ENCODE results near the gene EHHADH. TPM values are rescaled to one million over a fixed set of nuclear protein-coding genes. Genes with fewer than 3 reads are reported as not detected.
"Not testable (repeated sequence)": the region's sequence is repeated elsewhere in the genome, so short reads cannot be mapped to it uniquely, and the experiment has no call there.

The EHHADH gene
- polyA plus RNA-seq, 6 donors from 2014 or later = 0.34 to 1.2 (median 0.44) TPM; not detected in 2

- Mint-ChIP-seq H3K27me3 (peaks cover 53 to 60% (median 55%) of the 10 kb centered on the region in 3 donors), H3K27ac (no peak overlapping the region), H3K4me1 (no peaks in the 10 kb centered on the region), H3K4me3 (no peak overlapping the region), H3K36me3 (peaks cover 0 to 6% of the 10 kb centered on the region in 2 donors), H3K9me3 (peaks cover 0 to 19% (median 5%) of the 10 kb centered on the region in 7 donors)
- ATAC-seq (ENCODE audit: low read depth in 2 of 2) (no peak), DNase-seq (no peak)
These were observed 16.6 kb upstream of the EHHADH start for GRCh38 chr3:185270262-185270955.

GRCh38 chr3:185268194-185268962 lies 14.5 kb upstream of the EHHADH start:
- peaks cover 46 to 55% (median 47%) of the 10 kb centered on the region in 3 donors for H3K27me3 Mint-ChIP-seq
- peaks cover 0 to 8% (median 0%) of the 10 kb centered on the region in 7 donors for H3K9me3 Mint-ChIP-seq
- no peaks in the 10 kb centered on the region for H3K4me1 Mint-ChIP-seq
- H3K27ac Mint-ChIP-seq = no peak overlapping the region
- no peak overlapping the region for H3K4me3 Mint-ChIP-seq
- no peak for ATAC-seq (ENCODE audit: low read depth in 2 of 2)
- no peak for DNase-seq
- no peaks in the 10 kb centered on the region for H3K36me3 Mint-ChIP-seq

GRCh38 chr3:185267193-185267592 lies 13.3 kb upstream of the EHHADH start:
- Mint-ChIP-seq H3K9me3 (peaks cover 0 to 8% (median 0%) of the 10 kb centered on the region in 7 donors), H3K27ac (no peak overlapping the region), H3K4me3 (no peak overlapping the region), H3K4me1 (no peaks in the 10 kb centered on the region), H3K36me3 (no peaks in the 10 kb centered on the region), H3K27me3 (peaks cover 39 to 58% (median 47%) of the 10 kb centered on the region in 3 donors)
- DNase-seq (no peak), ATAC-seq (ENCODE audit: low read depth in 2 of 2) (no peak)

GRCh38 chr3:185264849-185265553 lies 11.2 kb upstream of the EHHADH start:
- no peak for DNase-seq
- Mint-ChIP-seq H3K27me3 (peaks cover 26 to 52% (median 35%) of the 10 kb centered on the region in 3 donors), H3K9me3 (peaks cover 0 to 8% (median 2%) of the 10 kb centered on the region in 7 donors), H3K27ac (peak overlapping the region in 1 of 6 donors; percentile 30), H3K4me1 (no peaks in the 10 kb centered on the region), H3K4me3 (no peak overlapping the region), H3K36me3 (no peaks in the 10 kb centered on the region)
- ATAC-seq (ENCODE audit: low read depth in 2 of 2) = no peak

- Mint-ChIP-seq H3K27me3 (peaks cover 17 to 47% (median 24%) of the 10 kb centered on the region in 3 donors), H3K36me3 (peaks cover 0 to 7% of the 10 kb centered on the region in 2 donors), H3K9me3 (peaks cover 0 to 18% (median 15%) of the 10 kb centered on the region in 7 donors), H3K4me3 (no peak overlapping the region), H3K4me1 (no peaks in the 10 kb centered on the region), H3K27ac (no peak overlapping the region)
- ATAC-seq (ENCODE audit: low read depth in 2 of 2) = no peak
- no peak for DNase-seq
These were observed 9.6 kb upstream of the EHHADH start for GRCh38 chr3:185263423-185263822.

DNA sequence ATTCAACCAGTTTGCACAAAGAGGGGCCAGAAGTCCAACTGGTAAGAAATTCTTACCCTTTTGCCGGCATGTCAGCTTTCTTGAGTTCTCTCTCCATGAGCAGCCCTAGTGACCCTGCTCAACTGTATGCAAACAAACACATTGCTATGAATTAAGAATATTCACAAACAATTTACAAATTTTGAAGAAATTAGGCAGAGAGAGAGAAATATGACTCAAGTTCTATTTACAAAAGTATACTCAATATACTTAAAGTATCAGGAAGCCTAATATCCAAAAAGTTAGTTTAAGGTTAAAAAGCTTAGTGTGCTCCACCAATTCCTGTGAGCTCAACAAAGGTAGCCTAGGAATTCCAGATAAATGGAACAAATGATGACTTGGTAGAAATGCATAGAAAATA lies 3.5 kb upstream of the EHHADH start:
- DNase-seq = no peak
- ATAC-seq (ENCODE audit: low read depth in 2 of 2) = no peak
- H3K27ac Mint-ChIP-seq = peak overlapping the region in 1 of 6 donors; percentile 63
- peaks cover 0 to 5% (median 0%) of the 10 kb centered on the region in 3 donors for H3K4me1 Mint-ChIP-seq
- H3K36me3 Mint-ChIP-seq = peaks cover 0 to 7% of the 10 kb centered on the region in 2 donors
- peaks cover 4 to 40% (median 24%) of the 10 kb centered on the region in 7 donors for H3K9me3 Mint-ChIP-seq
- no peak overlapping the region for H3K4me3 Mint-ChIP-seq
- peaks cover 7 to 35% (median 10%) of the 10 kb centered on the region in 3 donors for H3K27me3 Mint-ChIP-seq

DNA sequence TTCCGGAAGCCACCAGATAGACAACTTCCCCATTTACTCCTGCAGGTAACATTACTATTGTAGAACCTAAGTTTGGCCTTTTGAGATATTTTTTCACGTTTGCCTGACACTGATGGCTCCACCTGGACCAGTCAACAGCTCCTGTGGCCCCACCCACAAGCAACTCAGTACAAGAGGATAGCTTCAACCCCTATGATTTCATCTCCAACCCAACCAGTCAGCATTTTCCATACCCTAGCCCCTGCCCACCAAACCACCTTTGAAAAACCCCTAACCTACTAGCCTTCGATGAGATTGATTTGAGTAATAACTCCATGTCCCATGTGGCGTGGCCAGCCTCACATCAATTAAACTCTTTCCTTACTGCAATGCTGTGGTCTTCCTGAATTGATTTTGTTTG lies 950 bp upstream of the EHHADH start:
- DNase-seq (no peak), ATAC-seq (ENCODE audit: low read depth in 2 of 2) (no peak)
- H3K27me3 Mint-ChIP-seq = peaks cover 19 to 32% (median 22%) of the 10 kb centered on the region in 3 donors
- peaks cover 0 to 5% (median 0%) of the 10 kb centered on the region in 3 donors for H3K4me1 Mint-ChIP-seq
- H3K36me3 Mint-ChIP-seq = peaks cover 0 to 15% of the 10 kb centered on the region in 2 donors
- no peak overlapping the region for H3K27ac Mint-ChIP-seq
- peaks cover 4 to 36% (median 24%) of the 10 kb centered on the region in 7 donors for H3K9me3 Mint-ChIP-seq
- peak overlapping the region in 4 of 8 donors; percentile 2 to 86 (median 67) for H3K4me3 Mint-ChIP-seq

DNA sequence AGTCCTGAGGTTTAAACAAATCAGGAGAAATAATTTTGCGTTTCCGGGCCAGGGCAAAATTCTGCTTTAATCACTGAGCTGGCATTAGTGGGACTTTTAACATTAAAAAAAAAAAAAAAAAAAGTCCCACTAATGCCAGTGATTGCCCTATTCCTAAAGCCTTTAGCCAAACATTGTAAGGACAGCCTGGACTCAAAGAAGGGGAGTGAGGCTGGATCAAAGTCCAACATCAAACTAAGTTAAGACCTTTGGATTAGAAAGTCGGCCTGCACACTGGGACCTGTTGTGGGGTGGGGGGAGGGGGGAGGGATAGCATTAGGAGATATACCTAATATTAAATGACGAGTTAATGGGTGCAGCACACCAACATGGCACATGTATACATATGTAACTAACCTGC lies 716 bp downstream of the EHHADH start:
- H3K4me1 Mint-ChIP-seq; DNase-seq; H3K36me3 Mint-ChIP-seq; H3K27ac Mint-ChIP-seq; ATAC-seq (ENCODE audit: low read depth in 2 of 2): not testable (repeated sequence)
- Mint-ChIP-seq H3K27me3 (peaks cover 19 to 26% (median 26%) of the 10 kb centered on the region in 3 donors), H3K9me3 (peaks cover 4 to 23% (median 10%) of the 10 kb centered on the region in 7 donors), H3K4me3 (peak overlapping the region in 3 of 8 donors; percentile 74 to 87 (median 74))

DNA sequence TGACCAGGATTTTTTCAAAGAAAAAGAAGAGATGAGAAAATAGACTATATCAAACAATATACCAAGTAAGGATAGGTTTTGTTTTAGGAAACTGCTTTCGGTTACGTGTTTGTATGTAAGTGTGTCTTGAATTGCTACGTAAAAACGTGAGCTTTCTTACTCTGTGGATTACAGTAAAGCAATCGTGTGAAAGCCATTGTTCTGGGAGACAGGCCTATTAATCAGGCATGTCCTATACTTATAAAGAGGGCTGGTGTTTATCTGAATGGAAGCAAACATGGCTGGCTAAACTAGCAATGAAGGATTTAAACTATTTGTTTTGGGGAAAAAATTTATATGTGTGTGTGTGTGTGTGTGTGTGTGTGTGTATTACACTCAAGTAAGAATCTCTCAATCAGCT lies 2.6 kb downstream of the EHHADH start:
- no peak for DNase-seq
- Mint-ChIP-seq H3K36me3 (peaks cover 4 to 8% of the 10 kb centered on the region in 2 donors), H3K4me1 (peaks cover 0 to 5% (median 0%) of the 10 kb centered on the region in 3 donors), H3K9me3 (peaks cover 0 to 10% (median 1%) of the 10 kb centered on the region in 7 donors), H3K27me3 (peaks cover 23 to 30% (median 24%) of the 10 kb centered on the region in 3 donors), H3K4me3 (peak overlapping the region in 2 of 8 donors; percentile 7 to 64), H3K27ac (no peak overlapping the region)
- no peak for ATAC-seq (ENCODE audit: low read depth in 2 of 2)

DNA sequence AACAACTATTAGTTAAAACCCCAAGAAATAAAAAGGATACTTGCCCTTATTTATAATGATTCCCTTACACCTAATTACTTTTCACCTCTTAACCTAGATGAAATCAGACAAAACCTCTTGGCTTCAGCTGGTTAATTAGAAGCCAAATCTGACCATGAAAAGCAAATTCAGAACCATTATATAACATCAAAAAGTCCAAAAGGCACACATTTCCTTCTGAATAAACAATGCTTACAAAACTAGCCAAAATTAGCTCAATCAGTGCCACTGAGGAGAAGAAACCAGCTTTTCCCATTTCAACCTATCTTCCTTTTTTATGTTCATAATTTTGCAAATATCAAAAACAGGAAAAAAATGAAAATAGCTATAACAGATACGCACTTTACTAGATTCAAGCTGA lies 3.2 kb downstream of the EHHADH start:
- Mint-ChIP-seq H3K4me1 (peaks cover 0 to 5% (median 0%) of the 10 kb centered on the region in 3 donors), H3K36me3 (peaks cover 5 to 8% of the 10 kb centered on the region in 2 donors), H3K9me3 (peaks cover 0 to 8% (median 1%) of the 10 kb centered on the region in 7 donors), H3K27me3 (peaks cover 26 to 32% (median 29%) of the 10 kb centered on the region in 3 donors), H3K27ac (peak overlapping the region in 1 of 6 donors; percentile 14), H3K4me3 (no peak overlapping the region)
- no peak for DNase-seq
- no peak for ATAC-seq (ENCODE audit: low read depth in 2 of 2)

DNA sequence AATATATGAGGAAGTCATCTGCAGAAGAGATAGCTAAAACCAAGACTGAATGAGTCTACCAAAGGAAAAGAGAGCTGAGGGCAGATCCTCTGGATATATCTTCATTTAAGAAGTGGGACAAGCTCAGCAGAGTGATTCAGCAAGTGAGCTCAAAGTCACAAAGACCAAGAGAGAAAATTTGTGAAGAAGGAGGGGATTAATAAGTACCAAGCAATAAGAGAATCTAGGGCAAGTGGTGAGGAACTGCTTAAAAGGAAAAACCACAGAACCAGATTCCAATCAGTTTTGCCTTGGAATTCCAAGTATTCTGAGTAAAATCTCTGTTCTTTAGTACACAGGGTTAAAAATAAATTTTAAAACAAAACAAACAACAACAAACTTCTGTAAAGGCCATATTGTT lies 3.6 kb downstream of the EHHADH start:
- Mint-ChIP-seq H3K27ac (no peak overlapping the region), H3K4me1 (peaks cover 0 to 5% (median 0%) of the 10 kb centered on the region in 3 donors), H3K4me3 (no peak overlapping the region), H3K27me3 (peaks cover 26 to 32% (median 26%) of the 10 kb centered on the region in 3 donors), H3K36me3 (peaks cover 5 to 8% of the 10 kb centered on the region in 2 donors), H3K9me3 (peaks cover 0 to 10% (median 1%) of the 10 kb centered on the region in 7 donors)
- DNase-seq (no peak), ATAC-seq (ENCODE audit: low read depth in 2 of 2) (no peak)

GRCh38 chr3:185242642-185243041 lies 11.2 kb downstream of the EHHADH start:
- Mint-ChIP-seq H3K9me3 (peaks cover 12 to 82% (median 32%) of the 10 kb centered on the region in 7 donors), H3K4me3 (no peak overlapping the region), H3K27me3 (peaks cover 23 to 38% (median 23%) of the 10 kb centered on the region in 3 donors), H3K36me3 (peaks cover 10 to 12% of the 10 kb centered on the region in 2 donors), H3K27ac (no peak overlapping the region), H3K4me1 (no peaks in the 10 kb centered on the region)
- ATAC-seq (ENCODE audit: low read depth in 2 of 2) (no peak), DNase-seq (no peak)

GRCh38 chr3:185236969-185237368 lies 16.9 kb downstream of the EHHADH start:
- Mint-ChIP-seq H3K27ac (no peak overlapping the region), H3K4me3 (no peak overlapping the region), H3K27me3 (peaks cover 0 to 10% (median 5%) of the 10 kb centered on the region in 3 donors), H3K4me1 (no peaks in the 10 kb centered on the region), H3K9me3 (peaks cover 4 to 90% (median 41%) of the 10 kb centered on the region in 7 donors), H3K36me3 (peaks cover 0 to 5% of the 10 kb centered on the region in 2 donors)
- ATAC-seq (ENCODE audit: low read depth in 2 of 2) = no peak
- no peak for DNase-seq
